Vagina (tissue), 2 donors: ENCODE data around the gene FAM156A. TPM values are rescaled to one million over a fixed set of nuclear protein-coding genes. Genes with fewer than 3 reads are reported as not detected.
"Not testable (repeated sequence)": the region's sequence is repeated elsewhere in the genome, so short reads cannot be mapped to it uniquely, and the experiment has no call there.

Experiments used
- DNase-seq, 2 donors: peaks; one replicate each; pipeline ENCODE4 v3.0.0-alpha.2; 2017; ENCODE audit errors: extremely low spot score in 2 of 2
- H3K27ac ChIP-seq: fragments of 200-600 bp; sonication (generic); one replicate; pipeline ENCODE4 v1.5.1; 2019
- H3K27me3 ChIP-seq: fragments of 200-600 bp; sonication (generic); one replicate; pipeline ENCODE4 v1.5.1; 2019
- H3K36me3 ChIP-seq, 2 donors: fragments of 200-600 bp; sonication (generic); one replicate each; pipeline ENCODE4 v1.5.1; 2017 to 2019
- H3K4me1 ChIP-seq: fragments of 200-600 bp; sonication (generic); one replicate; pipeline ENCODE4 v1.5.1; 2019
- H3K4me3 ChIP-seq, 2 donors: fragments of 200-600 bp; sonication (generic); 1 replicate in 1 of 2; 2 replicates in 1 of 2; pipeline ENCODE4 v1.5.1; 2016 to 2019
- H3K9me3 ChIP-seq: fragments of 200-600 bp; sonication (generic); one replicate; pipeline ENCODE4 v1.5.1; 2019
- POLR2A ChIP-seq, 2 donors: fragments of 450-650 bp; IDR thresholded peaks; one replicate each; pipeline ENCODE4 v1.6.1; 2017; ENCODE audit warnings: antibody characterized with exemption in 2 of 2, mild to moderate bottlenecking in 2 of 2, moderate library complexity in 2 of 2
- POLR2AphosphoS5 ChIP-seq, 2 donors: sonication (generic); formaldehyde crosslinking; IDR thresholded peaks; one replicate each; pipeline ENCODE4 v1.9.0; 2017; ENCODE audit warnings: antibody characterized with exemption in 2 of 2, mild to moderate bottlenecking in 2 of 2, low read depth in 1 of 2; ENCODE audit not compliant: insufficient read depth in 1 of 2
- intact Hi-C: fragments of 100-400 bp; cut with DNase I; formaldehyde crosslinking; loops from one replicate; pipeline ENCODE4 v1.15.1; 2023
- total RNA-seq: library from RNA; depleted of rRNA; stranded (reverse); fragments of >200 nt; gene quantifications from one replicate; pipeline ENCODE4 v1.2.3, GENCODE V29; 2016
- TF ChIP-seq, protein P1 (sequence below), 3 experiments: fragments of 450-650 bp in 2 of 3; fragments of 200-600 bp in 1 of 3; sonication (generic) in 1 of 3; IDR thresholded peaks; one replicate each; pipeline ENCODE4 v1.5.1; 2017 to 2019; ENCODE audit warnings: antibody characterized with exemption in 3 of 3, mild to moderate bottlenecking in 2 of 3, moderate library complexity in 2 of 3

The FAM156A gene
- total RNA-seq, 1 donor from 2014 or later = 14.7 TPM

DNA sequence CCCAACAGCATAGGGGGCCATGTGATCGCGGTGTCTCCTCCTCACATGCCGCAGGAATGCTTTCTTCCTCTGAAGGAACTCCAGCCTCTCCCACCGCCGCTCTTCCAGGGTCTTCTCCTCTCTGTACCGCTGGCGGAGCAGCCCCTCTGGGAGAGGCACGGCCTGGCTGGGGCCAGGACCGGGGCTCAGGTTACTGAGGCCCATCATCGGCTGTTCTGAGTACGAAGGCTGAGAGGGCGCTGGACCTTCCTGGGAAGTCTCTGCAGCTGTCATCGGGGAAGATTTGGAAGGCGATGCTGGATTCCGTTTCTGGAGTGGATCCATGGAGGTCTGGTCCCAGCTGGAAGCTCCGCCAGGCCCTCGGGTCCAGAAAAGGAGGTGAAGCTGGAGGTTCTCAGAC is 10.1 kb downstream of the FAM156A start:
- H3K27ac ChIP-seq, intact Hi-C loops, H3K27me3 ChIP-seq, H3K36me3 ChIP-seq, H3K4me1 ChIP-seq, H3K9me3 ChIP-seq, H3K4me3 ChIP-seq, DNase-seq: not testable (repeated sequence)

DNA sequence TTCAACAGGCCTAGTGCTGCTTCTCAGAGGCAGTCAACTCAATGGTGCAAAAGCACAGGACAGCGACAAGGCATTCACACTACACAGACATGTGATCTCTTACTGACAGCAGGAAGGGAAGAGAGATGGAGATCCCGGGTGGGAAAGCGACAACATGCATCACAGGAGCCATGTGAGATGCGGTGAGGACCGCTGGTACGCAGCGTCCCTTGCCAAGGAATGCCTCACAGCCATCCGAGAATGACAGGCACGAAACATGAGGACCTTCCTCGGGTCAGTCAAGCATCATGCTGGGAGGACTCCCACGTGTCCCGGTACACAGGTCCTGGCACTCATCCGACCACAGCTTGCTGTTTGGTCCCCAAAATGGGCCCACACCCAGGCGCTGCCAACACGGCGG is 10.8 kb downstream of the FAM156A start:
- H3K9me3 ChIP-seq, intact Hi-C loops, H3K36me3 ChIP-seq: not testable (repeated sequence)

DNA sequence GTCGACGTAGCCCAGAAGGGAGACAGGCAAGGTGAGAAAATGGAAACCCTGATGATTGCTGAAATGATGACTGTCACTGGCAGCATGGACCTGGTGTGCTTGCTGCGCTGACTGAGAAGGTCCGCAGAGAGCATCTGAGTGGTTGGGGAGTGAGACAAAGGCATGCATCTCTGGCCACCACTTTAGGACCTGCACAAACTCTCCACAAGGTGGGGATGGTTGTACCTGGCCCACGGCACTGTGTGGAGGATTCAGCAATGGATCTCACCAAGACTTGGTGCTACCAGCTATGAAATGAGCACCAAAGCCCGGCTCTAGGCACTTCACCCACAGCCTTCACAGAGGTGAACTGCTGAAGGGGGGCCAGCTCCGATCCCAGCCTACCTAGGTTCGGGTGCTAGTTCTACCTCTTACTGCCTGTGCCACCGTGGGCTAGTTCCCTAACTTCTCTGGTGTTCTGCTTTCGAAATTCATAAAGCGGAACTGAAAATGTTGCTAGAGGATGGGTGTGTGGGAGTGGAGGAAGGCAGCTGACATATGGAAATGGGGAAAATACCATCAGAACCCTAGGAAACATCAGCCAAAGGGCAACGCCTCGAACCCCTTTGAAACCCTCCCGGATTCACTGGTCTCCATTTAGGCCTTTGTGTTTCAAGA is 12.4 kb downstream of the FAM156A start:
- H3K27ac ChIP-seq, DNase-seq, H3K4me3 ChIP-seq, H3K36me3 ChIP-seq, intact Hi-C loops, H3K4me1 ChIP-seq, H3K9me3 ChIP-seq, H3K27me3 ChIP-seq: not testable (repeated sequence)

More for the DNA sequence above, 10.8 kb downstream of the FAM156A start:
- not testable (repeated sequence) for H3K27ac ChIP-seq, H3K27me3 ChIP-seq, H3K4me1 ChIP-seq, H3K4me3 ChIP-seq, DNase-seq

DNA sequence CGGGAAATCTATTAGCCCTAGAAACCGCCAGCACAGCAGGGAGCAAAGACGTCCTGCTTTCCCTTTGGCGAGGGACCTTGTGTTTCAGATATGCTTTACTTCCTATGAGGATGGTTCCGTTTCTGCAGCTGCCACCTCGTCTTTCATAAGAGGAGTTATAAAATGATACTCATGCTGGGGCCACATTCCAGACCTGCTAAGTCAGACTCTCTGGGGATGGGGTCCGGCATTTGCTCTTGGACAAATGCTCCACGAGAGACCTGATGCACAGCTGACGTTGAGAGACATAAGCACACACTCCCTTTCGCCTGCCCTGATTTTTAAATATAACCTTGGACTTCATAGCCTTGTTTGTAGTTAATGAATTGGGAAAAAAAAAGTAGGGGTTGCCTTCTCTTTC is 16.6 kb downstream of the FAM156A start:
- H3K9me3 ChIP-seq, intact Hi-C loops, H3K4me3 ChIP-seq, H3K27ac ChIP-seq, H3K36me3 ChIP-seq, DNase-seq, H3K27me3 ChIP-seq, H3K4me1 ChIP-seq: not testable (repeated sequence)

DNA sequence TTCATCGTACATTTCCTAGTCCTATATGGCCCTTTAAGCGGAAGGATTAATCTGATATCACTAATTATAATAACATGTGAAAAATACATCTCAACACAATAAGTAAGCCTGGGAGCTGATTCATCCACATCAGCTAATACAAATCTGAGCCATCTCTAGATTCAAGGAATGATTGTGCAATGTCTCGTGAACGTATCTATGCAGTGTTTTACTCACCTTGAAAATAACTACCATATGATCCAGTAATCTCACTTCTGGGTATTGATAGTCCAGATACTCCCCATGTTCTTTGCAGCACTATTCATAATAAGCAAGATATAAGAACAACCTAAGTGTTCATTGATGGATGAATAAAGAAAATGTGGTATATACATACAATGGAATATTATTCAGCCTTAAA is 17.6 kb downstream of the FAM156A start:
- H3K27me3 ChIP-seq, H3K4me1 ChIP-seq, H3K36me3 ChIP-seq, intact Hi-C loops, H3K4me3 ChIP-seq, H3K9me3 ChIP-seq, H3K27ac ChIP-seq, DNase-seq: not testable (repeated sequence)

DNA sequence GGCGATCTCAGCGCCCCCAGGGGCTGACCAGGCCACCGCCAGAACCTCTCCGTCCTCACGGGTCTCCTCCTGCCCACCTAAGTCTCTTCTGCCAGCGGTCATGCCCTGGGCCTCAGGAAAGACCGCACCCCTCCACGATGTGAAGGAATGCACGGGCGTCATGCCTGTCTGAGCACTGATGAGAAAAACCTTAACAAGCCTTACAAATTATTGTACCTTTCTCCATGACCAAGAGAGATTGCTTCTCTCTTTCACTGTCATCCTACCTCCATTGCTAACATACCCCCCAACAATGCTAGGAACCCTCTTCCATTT is 22.9 kb downstream of the FAM156A start:
- DNase-seq, H3K36me3 ChIP-seq, intact Hi-C loops, H3K9me3 ChIP-seq, H3K4me1 ChIP-seq, H3K27me3 ChIP-seq: not testable (repeated sequence)
- Histone ChIP-seq H3K4me3 (peak overlapping the region; percentile 70 to 76), H3K27ac (peak overlapping the region; percentile 97)

DNA sequence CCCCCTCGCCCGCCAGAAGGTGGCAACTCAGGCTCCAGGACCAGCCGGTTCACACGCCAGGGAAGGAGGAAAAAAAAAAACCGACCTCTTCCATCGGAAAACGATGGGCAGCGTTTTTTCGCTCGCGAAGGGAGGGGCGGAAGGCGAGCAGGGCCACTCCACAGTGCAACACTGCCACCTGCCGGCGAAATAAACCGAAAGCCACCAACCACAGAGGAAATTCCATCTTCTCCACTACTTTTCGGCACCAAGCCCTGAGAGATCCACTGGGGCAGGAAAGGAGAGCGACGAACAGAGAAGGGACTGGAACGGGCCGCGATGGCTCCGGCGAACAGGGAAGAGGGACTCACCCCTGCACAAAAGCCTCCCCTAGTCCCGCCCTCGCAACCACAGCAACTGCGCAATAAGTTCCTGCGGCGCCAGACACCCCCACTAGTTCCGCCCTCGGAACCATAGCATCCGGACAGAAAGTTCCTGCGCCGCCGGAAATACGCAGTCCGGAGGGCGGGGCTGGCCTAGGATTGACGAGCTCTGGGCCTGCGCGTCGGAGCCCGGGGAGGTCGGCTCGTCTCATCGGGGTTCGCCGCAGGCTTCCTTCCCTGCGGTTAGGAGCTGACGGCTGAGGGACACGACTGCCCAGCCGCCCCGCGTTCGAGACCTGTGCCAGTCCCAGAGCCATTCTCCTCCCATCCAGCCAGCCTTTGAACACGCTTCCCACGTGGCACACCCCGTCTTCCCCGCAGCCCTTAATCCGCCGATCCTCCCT is 23.4 kb downstream of the FAM156A start:
- Histone ChIP-seq H3K27me3 (no peaks in the 10 kb centered on the region), H3K36me3 (no peaks in the 10 kb centered on the region), H3K4me3 (peak overlapping the region; percentile 70 to 76), H3K9me3 (no peaks in the 10 kb centered on the region), H3K27ac (peak overlapping the region; percentile 97), H3K4me1 (peaks cover 7% of the 10 kb centered on the region)
- DNase-seq = peak; percentile 97 to 98
- intact Hi-C loops = no loop called here
- peak; percentile 93 to 96 for TF ChIP-seq POLR2AphosphoS5 (IDR thresholded peaks at IDR 0.05; ENCODE audit: insufficient read depth in 1 of 2, low read depth in 1 of 2)
- TF ChIP-seq, protein P1, sequence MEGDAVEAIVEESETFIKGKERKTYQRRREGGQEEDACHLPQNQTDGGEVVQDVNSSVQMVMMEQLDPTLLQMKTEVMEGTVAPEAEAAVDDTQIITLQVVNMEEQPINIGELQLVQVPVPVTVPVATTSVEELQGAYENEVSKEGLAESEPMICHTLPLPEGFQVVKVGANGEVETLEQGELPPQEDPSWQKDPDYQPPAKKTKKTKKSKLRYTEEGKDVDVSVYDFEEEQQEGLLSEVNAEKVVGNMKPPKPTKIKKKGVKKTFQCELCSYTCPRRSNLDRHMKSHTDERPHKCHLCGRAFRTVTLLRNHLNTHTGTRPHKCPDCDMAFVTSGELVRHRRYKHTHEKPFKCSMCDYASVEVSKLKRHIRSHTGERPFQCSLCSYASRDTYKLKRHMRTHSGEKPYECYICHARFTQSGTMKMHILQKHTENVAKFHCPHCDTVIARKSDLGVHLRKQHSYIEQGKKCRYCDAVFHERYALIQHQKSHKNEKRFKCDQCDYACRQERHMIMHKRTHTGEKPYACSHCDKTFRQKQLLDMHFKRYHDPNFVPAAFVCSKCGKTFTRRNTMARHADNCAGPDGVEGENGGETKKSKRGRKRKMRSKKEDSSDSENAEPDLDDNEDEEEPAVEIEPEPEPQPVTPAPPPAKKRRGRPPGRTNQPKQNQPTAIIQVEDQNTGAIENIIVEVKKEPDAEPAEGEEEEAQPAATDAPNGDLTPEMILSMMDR (IDR thresholded peaks at IDR 0.05) = peak; percentile 86 to 100 (median 97)
- TF ChIP-seq POLR2A (IDR thresholded peaks at IDR 0.05) = peak in 1 of 2 donors; percentile 84

DNA sequence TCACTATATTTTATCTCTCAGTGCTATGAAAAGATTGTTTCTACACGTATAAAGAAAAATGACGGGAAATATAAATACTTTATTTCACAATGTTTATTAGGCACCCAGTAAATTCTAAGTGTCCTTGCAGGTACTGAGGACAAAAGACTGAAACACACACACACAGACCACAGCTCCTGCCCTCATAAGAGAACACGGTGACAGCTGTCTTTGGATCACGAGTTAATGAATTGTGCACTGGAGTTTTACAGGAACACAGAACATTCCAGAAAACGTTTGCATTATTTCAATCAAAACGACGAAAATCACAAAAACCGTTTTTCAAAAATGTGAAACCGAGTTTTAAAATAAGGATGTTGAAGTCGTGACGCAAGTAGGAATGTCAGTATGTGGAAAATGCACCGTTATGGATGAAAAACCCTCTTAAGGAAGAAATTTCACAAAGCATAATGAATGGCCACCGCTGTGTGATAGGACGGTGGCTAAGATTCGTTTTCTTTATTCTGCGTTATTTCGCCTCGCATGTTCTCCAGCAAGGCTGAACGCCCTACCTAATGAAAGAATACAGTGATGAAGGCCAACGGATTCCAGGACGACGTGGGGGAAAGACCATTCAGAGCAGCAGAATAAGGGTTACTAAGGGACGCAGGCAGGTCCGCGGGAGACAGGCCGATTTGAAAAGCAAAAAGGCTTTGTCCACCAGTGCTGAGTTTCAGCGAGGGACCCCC is 24.2 kb downstream of the FAM156A start:
- Histone ChIP-seq H3K4me1 (peaks cover 7% of the 10 kb centered on the region), H3K27me3 (no peaks in the 10 kb centered on the region), H3K36me3 (no peaks in the 10 kb centered on the region), H3K9me3 (no peaks in the 10 kb centered on the region), H3K27ac (peak overlapping the region; percentile 97), H3K4me3 (peak overlapping the region; percentile 70 to 76)
- TF ChIP-seq, protein P1 (IDR thresholded peaks at IDR 0.05) = no peak
- no peak for TF ChIP-seq POLR2A (IDR thresholded peaks at IDR 0.05)
- no peak for TF ChIP-seq POLR2AphosphoS5 (IDR thresholded peaks at IDR 0.05; ENCODE audit: insufficient read depth in 1 of 2, low read depth in 1 of 2)
- no peak for DNase-seq
- intact Hi-C loops = no loop called here
